HEK293 (cell line): ENCODE measurements around the gene PROK2.

ENCODE experiments used
- HOXA7 ChIP-seq: sonication (generic); formaldehyde crosslinking; IDR thresholded peaks from 2 replicates; pipeline ENCODE4 v1.8.1; 2022; ENCODE audit warnings: missing genetic modification reagents, borderline replicate concordance
- SP7 ChIP-seq: fragments of 450-650 bp; formaldehyde crosslinking; IDR thresholded peaks from 2 replicates; pipeline ENCODE4 v1.5.1; 2016; ENCODE audit warnings: missing biosample characterization, missing genetic modification characterization
- TF ChIP-seq, protein P1 (sequence below): fragments of 450-650 bp; formaldehyde crosslinking; IDR thresholded peaks from 2 replicates; pipeline ENCODE4 v1.5.1; 2016; ENCODE audit warnings: missing biosample characterization, missing genetic modification characterization

DNA sequence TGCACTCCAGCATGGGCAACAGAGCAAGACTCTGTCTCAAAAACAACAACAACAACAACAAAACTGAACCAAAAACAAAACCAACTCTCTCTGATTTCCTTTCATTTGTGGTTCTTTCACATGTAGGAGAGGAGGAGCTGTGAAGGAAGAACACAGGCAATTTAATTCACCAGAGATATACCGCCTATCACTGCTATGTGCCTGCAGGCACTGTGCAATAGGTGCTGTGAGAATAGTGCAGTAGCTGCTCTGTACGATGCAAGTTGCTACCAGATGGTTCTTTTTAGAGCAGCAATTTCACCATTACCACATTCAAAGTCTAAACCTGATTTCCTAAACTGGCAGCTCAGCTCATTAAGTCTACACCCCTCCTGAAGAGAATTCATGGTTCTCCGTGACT, 11.3 kb upstream of the PROK2 start:
- no peak for TF ChIP-seq HOXA7
- no peak for TF ChIP-seq SP7 (tag by site-specific recombination)
- TF ChIP-seq, protein P1, sequence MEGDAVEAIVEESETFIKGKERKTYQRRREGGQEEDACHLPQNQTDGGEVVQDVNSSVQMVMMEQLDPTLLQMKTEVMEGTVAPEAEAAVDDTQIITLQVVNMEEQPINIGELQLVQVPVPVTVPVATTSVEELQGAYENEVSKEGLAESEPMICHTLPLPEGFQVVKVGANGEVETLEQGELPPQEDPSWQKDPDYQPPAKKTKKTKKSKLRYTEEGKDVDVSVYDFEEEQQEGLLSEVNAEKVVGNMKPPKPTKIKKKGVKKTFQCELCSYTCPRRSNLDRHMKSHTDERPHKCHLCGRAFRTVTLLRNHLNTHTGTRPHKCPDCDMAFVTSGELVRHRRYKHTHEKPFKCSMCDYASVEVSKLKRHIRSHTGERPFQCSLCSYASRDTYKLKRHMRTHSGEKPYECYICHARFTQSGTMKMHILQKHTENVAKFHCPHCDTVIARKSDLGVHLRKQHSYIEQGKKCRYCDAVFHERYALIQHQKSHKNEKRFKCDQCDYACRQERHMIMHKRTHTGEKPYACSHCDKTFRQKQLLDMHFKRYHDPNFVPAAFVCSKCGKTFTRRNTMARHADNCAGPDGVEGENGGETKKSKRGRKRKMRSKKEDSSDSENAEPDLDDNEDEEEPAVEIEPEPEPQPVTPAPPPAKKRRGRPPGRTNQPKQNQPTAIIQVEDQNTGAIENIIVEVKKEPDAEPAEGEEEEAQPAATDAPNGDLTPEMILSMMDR (tag by site-specific recombination), result no peak
